Measurements from ENCODE around the gene HHIP.
"Not testable (repeated sequence)": the region's sequence is repeated elsewhere in the genome, so short reads cannot be mapped to it uniquely, and the experiment has no call there.

HHIP gene

DNA sequence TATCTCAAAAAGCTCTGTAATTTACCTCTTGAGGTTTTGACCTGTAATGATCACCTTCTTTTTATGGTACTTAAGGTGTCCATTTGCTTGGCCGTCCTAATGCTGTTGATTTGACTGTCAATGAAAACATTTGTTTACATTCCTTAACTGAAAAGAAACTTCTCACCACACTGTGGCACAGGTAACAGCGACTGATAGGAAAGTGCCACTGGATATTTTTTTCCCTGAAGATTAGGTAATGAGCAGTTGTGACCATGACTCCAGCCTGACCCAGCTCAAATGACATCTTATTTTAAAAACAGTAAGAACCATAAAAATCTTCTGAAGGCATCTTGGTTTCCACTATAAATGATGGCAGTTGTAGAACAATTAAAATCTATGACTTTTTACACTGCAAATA is 87.6 kb downstream of the HHIP start:
- Mint-ChIP-seq H3K4me3 (no peak overlapping the region), H3K27ac (no peak overlapping the region), H3K27me3 (peaks cover 2% of the 10 kb centered on the region), H3K9me3 (peaks cover 2% of the 10 kb centered on the region), H3K4me1 (no peaks in the 10 kb centered on the region), H3K36me3 (no peaks in the 10 kb centered on the region)
- no peak for ATAC-seq (ENCODE audit: low read depth)
- DNase-seq (ENCODE audit: low spot score in 2 of 2): no peak

DNA sequence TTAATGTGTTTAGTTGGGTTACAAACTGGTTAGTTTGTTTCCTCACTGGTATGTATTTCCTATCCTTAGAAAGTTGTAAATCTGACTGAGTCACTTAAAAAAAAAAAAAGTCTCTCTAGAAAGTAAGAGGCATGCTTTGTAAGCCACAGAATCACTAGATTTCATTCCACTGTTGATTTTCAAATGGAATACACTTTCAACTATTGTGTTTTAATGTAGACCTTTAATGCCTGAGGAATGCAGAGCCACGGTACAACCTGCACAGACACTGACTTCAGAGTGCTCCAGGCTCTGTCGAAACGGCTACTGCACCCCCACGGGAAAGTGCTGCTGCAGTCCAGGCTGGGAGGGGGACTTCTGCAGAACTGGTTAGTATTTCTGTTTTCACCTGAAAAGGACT is 88.6 kb downstream of the HHIP start:
- no peak for DNase-seq (ENCODE audit: low spot score in 2 of 2)
- no peaks in the 10 kb centered on the region for H3K9me3 Mint-ChIP-seq

DNA sequence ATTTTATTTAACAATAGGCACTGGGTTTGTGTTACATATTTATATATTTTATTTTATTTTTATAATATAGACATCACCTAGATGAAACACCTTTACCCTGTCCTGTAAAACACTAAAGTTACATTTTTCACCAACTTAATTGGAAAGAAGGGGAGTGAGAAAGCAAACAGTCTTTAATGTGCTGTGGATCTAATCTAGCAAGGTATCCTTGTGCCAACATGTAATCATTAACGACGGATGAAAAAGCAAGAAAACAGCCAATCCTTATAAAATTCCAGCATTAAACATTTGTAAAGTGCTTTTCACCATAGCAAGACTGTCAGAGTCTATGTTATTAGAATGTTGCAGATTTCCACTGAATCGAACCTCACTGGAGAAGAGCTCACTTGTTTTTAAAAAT is 92.7 kb downstream of the HHIP start:
- no peak overlapping the region for H3K4me3 Mint-ChIP-seq
- H3K4me1 Mint-ChIP-seq: no peaks in the 10 kb centered on the region
- no peaks in the 10 kb centered on the region for H3K9me3 Mint-ChIP-seq
- no peaks in the 10 kb centered on the region for H3K27me3 Mint-ChIP-seq
- ATAC-seq (ENCODE audit: low read depth) (no peak), DNase-seq (ENCODE audit: low spot score in 2 of 2) (no peak)
- no peaks in the 10 kb centered on the region for H3K36me3 Mint-ChIP-seq
- H3K27ac Mint-ChIP-seq: no peak overlapping the region

More for the DNA sequence above, 88.6 kb downstream of the HHIP start:
- peaks cover 2% of the 10 kb centered on the region for H3K27me3 Mint-ChIP-seq
- no peak for ATAC-seq (ENCODE audit: low read depth)
- H3K4me1 Mint-ChIP-seq: no peaks in the 10 kb centered on the region
- no peak overlapping the region for H3K4me3 Mint-ChIP-seq
- no peaks in the 10 kb centered on the region for H3K36me3 Mint-ChIP-seq
- H3K27ac Mint-ChIP-seq: no peak overlapping the region

DNA sequence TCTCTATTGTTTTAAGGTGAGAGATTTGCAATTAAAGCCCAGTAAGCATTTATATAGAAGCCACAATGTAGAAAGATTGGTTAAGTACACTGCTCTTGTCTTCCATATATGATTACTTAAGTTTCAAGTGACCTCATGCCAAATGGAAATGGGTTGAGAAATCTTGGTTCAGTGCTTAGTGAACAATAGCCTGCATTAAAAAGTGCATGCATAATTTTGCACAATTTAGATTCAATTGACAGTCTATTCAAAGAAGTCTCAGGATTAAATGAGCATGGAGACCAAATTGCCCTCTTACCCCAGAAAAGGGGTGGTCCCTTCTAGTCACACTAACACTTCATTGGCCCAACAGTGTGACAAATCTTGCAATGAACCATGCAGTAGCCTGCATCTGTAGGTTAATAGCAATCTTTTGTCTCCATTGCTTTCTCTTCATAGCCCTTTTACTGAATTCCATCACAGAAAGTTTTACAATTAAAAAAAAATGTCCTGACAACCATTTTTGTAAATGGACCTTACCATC is 93.6 kb downstream of the HHIP start:
- Mint-ChIP-seq H3K4me3 (no peak overlapping the region), H3K27me3 (no peaks in the 10 kb centered on the region), H3K27ac (no peak overlapping the region), H3K36me3 (no peaks in the 10 kb centered on the region), H3K4me1 (no peaks in the 10 kb centered on the region), H3K9me3 (no peaks in the 10 kb centered on the region)
- no peak for DNase-seq (ENCODE audit: low spot score in 2 of 2)
- ATAC-seq (ENCODE audit: low read depth): no peak

DNA sequence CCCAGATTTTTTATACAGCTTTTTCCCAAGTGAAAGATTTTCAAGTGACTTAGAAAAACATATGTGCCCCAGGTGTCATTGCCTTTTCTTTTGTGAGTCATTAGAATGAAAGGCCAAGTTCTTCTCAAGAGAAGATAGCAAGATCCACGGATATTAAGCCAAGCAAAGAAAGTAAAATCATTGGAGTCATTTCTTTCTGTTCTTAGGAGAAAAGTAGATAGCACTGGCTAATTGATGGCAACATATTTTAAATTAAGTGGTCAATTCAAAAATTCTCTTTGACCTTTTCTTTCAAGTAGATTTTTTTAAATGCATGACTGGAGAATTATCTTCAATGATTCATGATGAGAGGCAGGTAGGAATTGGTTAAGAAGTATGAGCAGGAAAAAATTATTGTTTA is 94.4 kb downstream of the HHIP start:
- no peaks in the 10 kb centered on the region for H3K4me1 Mint-ChIP-seq
- H3K27me3 Mint-ChIP-seq: no peaks in the 10 kb centered on the region
- no peak overlapping the region for H3K4me3 Mint-ChIP-seq
- no peaks in the 10 kb centered on the region for H3K36me3 Mint-ChIP-seq
- no peak for DNase-seq (ENCODE audit: low spot score in 2 of 2)
- H3K27ac Mint-ChIP-seq: no peak overlapping the region
- ATAC-seq (ENCODE audit: low read depth): no peak
- no peaks in the 10 kb centered on the region for H3K9me3 Mint-ChIP-seq

DNA sequence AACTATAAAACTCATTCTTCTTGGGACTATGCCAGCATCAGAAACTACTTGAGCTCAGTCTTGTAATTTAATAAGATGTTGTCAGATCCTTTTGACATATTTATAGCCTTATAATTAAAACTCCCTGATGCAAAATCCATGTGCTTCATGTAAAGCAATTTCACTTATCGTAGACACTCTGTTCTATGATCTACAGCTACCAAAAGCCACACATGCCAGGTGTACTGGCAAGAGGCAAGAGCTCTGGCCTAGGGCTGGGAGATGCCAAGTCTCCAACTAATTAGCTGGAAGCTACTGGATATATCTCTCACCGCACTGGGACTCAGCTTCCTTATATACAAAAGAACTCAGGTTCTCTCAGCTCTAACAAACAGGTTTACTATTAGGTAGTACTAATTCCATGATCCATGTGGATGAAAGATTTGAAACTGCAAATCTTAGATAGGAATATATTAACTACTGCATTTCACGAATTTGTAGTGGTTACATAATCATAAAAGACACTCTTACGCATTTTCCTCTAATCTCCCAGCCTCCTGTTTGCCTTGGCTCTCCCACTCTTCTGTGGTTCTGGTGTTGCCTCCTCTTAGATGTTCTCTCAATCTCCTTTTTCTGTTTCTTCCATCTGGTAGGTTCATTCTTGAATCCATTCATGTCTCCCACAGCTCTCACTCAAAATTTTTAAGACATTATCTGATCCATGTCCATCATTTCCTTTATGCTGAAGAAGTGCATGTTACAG is 103.0 kb downstream of the HHIP start:
- DNase-seq (ENCODE audit: low spot score in 2 of 2): no peak
- H3K9me3 Mint-ChIP-seq: peaks cover 2% of the 10 kb centered on the region
- ATAC-seq (ENCODE audit: low read depth): no peak

DNA sequence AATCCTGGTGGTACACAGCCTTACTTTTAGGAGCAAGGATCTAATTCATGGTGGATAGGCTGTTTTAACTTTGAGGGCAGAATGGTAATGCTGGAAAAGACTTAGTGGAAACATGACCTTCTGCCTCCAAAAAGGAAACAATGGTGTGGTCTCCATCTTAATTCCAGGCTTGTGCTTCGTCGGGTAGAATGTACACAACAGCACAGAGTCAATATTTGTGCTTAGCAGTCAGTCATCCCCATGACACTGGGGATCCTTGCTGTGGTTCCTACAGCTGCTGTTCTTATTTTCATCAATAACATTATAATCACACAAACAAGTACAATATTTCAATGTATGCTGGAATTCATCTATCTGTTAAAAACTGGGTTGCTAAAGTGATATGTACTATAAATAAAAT is 104.4 kb downstream of the HHIP start:
- H3K9me3 Mint-ChIP-seq: peaks cover 2% of the 10 kb centered on the region
- ATAC-seq (ENCODE audit: low read depth) (no peak), DNase-seq (ENCODE audit: low spot score in 2 of 2) (no peak)

More for the DNA sequence above, 103.0 kb downstream of the HHIP start:
- no peaks in the 10 kb centered on the region for H3K27me3 Mint-ChIP-seq
- no peaks in the 10 kb centered on the region for H3K4me1 Mint-ChIP-seq
- H3K36me3 Mint-ChIP-seq: no peaks in the 10 kb centered on the region
- H3K4me3 Mint-ChIP-seq: no peak overlapping the region
- H3K27ac Mint-ChIP-seq: no peak overlapping the region

DNA sequence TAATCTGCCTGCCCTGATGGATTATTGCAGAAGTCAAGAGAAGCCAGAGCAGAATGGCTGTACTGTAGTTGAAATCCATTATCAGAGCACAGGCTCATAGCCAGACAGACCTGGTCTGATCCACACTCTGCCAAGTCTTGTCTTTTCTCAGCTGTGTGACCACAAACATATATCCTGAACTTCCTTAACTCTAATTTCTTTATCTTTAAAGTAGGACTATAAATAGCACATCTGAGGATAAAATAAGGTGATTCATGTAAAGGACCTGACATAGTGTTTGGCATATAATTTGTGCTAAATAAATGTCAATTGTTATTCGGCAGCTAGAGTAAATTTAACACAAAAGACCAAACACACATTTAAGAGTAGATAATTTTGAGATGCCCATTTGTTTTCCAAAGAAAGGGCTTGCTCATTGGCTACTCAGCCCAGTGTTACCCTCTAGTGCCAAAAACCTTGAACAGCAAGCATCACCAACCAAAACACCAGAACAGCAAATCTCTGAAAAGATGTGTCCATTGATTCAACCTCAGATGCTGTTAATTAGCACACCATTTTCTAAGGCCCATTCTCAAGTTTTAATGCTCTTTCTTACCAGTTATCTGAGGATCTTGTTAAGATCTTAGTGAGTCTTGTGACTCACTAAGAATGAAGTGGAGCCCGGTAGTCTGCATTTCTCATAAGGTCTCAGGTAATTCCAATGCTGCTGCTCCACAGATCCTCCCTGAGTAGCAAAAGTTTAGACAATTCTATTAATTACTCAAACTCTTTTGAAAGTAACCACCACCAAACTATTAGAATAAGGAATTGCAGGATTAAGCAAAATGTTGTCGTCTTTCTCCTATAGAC is 108.8 kb downstream of the HHIP start:
- DNase-seq (ENCODE audit: low spot score in 2 of 2): no peak
- no peaks in the 10 kb centered on the region for H3K27me3 Mint-ChIP-seq

More for the DNA sequence above, 104.4 kb downstream of the HHIP start:
- no peaks in the 10 kb centered on the region for H3K36me3 Mint-ChIP-seq
- no peaks in the 10 kb centered on the region for H3K4me1 Mint-ChIP-seq
- no peak overlapping the region for H3K4me3 Mint-ChIP-seq
- no peak overlapping the region for H3K27ac Mint-ChIP-seq
- no peaks in the 10 kb centered on the region for H3K27me3 Mint-ChIP-seq

DNA sequence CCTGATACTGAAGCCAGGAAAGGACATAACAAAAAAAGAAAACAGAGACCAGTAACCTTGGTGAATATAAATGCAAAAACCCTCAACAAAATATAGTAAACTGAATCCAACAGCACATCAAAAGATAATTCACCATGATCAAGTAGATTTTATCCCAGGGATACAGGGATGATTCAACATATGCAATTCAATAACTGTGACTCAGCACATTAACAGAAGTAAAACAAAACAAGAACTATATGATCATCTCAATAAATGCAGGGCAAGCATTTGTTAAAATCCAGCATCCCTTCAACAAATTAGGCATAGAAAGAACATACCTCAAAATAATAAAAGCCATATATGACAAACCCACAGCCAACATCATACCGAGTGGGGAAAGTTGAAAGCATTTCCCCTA is 112.0 kb downstream of the HHIP start:
- Mint-ChIP-seq H3K9me3 (peaks cover 3% of the 10 kb centered on the region), H3K27ac (no peak overlapping the region), H3K4me3 (no peak overlapping the region), H3K27me3 (no peaks in the 10 kb centered on the region), H3K4me1 (no peaks in the 10 kb centered on the region), H3K36me3 (no peaks in the 10 kb centered on the region)
- ATAC-seq (ENCODE audit: low read depth): no peak
- DNase-seq (ENCODE audit: low spot score in 2 of 2): no peak

More for the DNA sequence above, 108.8 kb downstream of the HHIP start:
- Mint-ChIP-seq H3K27ac (no peak overlapping the region), H3K4me3 (no peak overlapping the region), H3K4me1 (no peaks in the 10 kb centered on the region), H3K9me3 (peaks cover 1% of the 10 kb centered on the region), H3K36me3 (no peaks in the 10 kb centered on the region)
- no peak for ATAC-seq (ENCODE audit: low read depth)

DNA sequence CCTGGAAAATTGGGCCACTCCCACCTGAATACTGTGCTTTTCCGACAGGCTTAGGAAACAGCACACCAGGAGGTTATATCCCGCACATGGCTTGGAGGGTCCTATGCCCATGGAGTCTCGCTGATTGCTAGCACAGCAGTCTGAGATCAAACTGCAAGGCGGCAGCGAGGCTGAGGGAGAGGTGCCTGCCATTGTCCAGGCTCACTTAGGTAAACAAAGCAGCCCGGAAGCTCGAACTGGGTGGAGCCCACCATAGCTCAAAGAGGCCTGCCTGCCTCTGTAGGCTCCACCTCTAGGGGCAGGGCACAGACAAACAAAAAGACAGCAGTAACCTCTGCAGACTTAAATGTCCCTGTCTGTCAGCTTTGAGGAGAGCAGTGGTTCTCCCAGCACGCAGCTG is 122.9 kb downstream of the HHIP start:
- H3K27ac Mint-ChIP-seq; H3K36me3 Mint-ChIP-seq; H3K4me3 Mint-ChIP-seq; H3K27me3 Mint-ChIP-seq; DNase-seq (ENCODE audit: low spot score in 2 of 2); H3K4me1 Mint-ChIP-seq; H3K9me3 Mint-ChIP-seq; ATAC-seq (ENCODE audit: low read depth): not testable (repeated sequence)

DNA sequence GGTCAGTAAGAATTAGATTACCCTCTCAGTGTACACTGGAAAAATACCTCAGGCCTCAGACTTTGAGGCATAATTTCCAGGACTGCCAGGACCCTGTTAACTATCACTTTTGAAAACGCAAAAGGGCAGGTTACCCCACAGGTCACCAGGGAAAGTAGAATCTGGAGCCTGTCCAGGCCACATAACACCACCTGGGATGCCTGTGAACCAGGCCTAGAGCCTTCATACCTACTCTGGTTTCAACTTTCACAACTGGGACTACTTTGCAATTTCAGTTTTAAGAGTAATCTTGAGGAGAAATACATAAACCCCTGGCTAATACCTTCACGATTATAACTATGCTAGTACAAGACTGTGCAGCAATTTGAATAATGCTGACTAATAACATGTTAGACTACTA is 132.4 kb downstream of the HHIP start:
- Mint-ChIP-seq H3K36me3 (no peaks in the 10 kb centered on the region), H3K27me3 (peaks cover 2% of the 10 kb centered on the region), H3K4me3 (no peak overlapping the region), H3K4me1 (no peaks in the 10 kb centered on the region), H3K9me3 (peaks cover 3% of the 10 kb centered on the region), H3K27ac (no peak overlapping the region)
- ATAC-seq (ENCODE audit: low read depth) (no peak), DNase-seq (ENCODE audit: low spot score in 2 of 2) (no peak)

DNA sequence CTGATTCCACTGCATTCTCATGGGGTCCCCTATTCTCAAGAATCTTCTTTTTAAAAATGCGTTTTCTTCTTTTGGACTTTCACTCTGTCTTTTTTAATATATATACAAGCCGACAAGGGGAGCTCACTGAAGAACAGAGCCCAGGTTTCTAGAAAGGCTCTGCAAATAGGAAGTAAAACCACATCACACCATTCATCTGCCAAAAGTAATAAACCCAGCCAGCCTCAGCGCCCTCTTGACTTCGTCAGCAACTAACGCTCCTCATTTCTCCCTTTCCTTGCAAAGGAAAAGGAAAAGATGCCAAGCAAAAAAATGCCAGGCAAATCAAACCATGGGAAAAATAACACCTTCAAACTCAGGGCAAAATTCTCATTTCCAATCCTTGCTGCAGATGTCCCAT is 136.4 kb downstream of the HHIP start:
- Mint-ChIP-seq H3K4me3 (no peak overlapping the region), H3K36me3 (no peaks in the 10 kb centered on the region), H3K4me1 (no peaks in the 10 kb centered on the region), H3K27ac (no peak overlapping the region), H3K27me3 (peaks cover 2% of the 10 kb centered on the region), H3K9me3 (peaks cover 3% of the 10 kb centered on the region)
- DNase-seq (ENCODE audit: low spot score in 2 of 2): no peak
- no peak for ATAC-seq (ENCODE audit: low read depth)

DNA sequence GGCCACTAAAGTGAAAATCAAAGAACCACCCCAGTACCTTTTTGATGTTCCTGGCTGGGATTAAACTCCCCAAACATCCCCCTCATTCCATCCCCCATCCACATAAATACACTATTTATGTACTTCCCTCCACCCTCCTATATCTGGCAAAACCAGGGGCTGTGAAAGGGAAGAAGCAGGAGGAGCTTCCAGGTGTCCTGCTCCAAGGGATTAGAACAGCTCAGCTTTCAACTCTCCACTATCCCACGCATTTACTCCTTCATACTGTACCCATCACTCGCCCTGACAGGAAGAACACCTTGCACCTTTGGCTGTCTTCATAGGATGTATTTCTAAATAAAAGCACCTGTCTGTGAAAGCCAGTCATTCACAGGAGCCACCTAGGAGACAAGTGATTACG is 140.0 kb downstream of the HHIP start:
- Mint-ChIP-seq H3K27ac (no peak overlapping the region), H3K4me1 (no peaks in the 10 kb centered on the region), H3K27me3 (peaks cover 3% of the 10 kb centered on the region), H3K9me3 (peaks cover 3% of the 10 kb centered on the region), H3K36me3 (no peaks in the 10 kb centered on the region), H3K4me3 (no peak overlapping the region)
- DNase-seq (ENCODE audit: low spot score in 2 of 2): no peak
- ATAC-seq (ENCODE audit: low read depth): no peak

DNA sequence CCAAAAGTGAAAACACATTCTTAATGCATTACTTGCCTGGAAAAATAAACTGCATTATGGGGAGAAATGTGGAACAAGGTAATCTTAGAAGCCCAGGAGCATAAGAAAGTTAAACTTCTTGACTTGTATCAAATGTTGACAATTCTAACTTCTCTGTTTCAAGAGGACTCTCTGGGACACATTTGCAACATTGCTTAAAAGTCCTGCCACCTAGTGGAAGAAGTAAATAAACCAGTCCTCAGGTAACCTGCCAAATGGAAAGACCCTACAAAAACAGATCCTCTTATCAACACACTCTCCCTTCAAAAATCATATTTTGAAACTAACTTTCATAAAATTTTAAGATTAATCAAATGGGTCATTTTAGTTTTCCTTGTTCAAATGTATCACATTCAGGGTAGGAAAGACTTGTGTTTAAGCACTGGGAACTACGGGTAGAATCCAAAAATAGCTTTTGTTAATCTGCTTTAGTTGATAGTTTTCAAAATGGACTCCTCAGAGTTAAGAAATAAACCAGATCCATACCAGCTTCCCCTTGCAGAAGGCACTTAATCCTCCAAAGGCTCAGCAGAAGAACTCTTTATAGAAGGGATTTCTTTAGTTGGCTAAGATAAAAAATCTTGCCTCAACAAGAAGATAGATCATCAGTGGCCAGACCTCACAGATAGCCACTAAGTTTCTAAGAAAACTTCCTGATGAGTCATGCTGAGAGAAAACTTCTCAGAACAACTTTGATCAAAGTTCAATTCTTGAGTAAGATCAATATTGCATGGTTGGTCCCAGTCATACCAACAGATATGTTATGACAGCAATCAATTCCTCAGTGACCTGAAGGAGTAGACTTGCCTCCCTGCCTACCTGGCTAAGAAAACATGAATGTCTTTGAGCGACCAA is 141.7 kb downstream of the HHIP start:
- Mint-ChIP-seq H3K36me3 (no peaks in the 10 kb centered on the region), H3K4me3 (no peak overlapping the region), H3K9me3 (peaks cover 2% of the 10 kb centered on the region), H3K27me3 (peaks cover 2% of the 10 kb centered on the region), H3K27ac (no peak overlapping the region), H3K4me1 (no peaks in the 10 kb centered on the region)
- DNase-seq (ENCODE audit: low spot score in 2 of 2) (no peak), ATAC-seq (ENCODE audit: low read depth) (no peak)

All from memory B cell (primary cell).